SH-SY5Y (cell line): Measurements from ENCODE around the gene ZSCAN20.

Experiments
- GATA2 ChIP-seq: IDR thresholded peaks from 2 replicates; pipeline ENCODE4 v1.6.1; 2011; ENCODE audit warnings: mild to moderate bottlenecking, low read depth, low read length
- GATA3 ChIP-seq: IDR thresholded peaks from 2 replicates; pipeline ENCODE4 v1.6.1; 2011; ENCODE audit warnings: low read depth, mild to moderate bottlenecking, low read length, moderate library complexity

- TF ChIP-seq GATA3 = no peak
- TF ChIP-seq GATA2 = no peak
Measured at GRCh38 chr1:33456502-33456886, 16.0 kb upstream of the ZSCAN20 start.
